Osteoblast (primary cell): Measurements from ENCODE around the gene EYS. TPM values are rescaled to one million over a fixed set of nuclear protein-coding genes. Genes with fewer than 3 reads are reported as not detected.

Experiments used
- DNase-seq: peaks from one replicate; pipeline ENCODE4 v3.0.0; 2011; ENCODE audit warnings: low spot score, mixed read lengths; ENCODE audit not compliant: insufficient read length; ENCODE audit errors: missing footprints
- H2AFZ ChIP-seq: 2 replicates; pipeline ENCODE4 v1.6.0; 2011; ENCODE audit warnings: mild to moderate bottlenecking, low read length
- H3K27ac ChIP-seq: 2 replicates; pipeline ENCODE4 v1.5.1; 2011; ENCODE audit warnings: mild to moderate bottlenecking, low read depth, low read length, moderate library complexity
- H3K27me3 ChIP-seq: 2 replicates; pipeline ENCODE4 v1.6.0; 2012; ENCODE audit warnings: mild to moderate bottlenecking, control low read depth, inconsistent platforms, low read length, moderate library complexity; ENCODE audit not compliant: insufficient read depth
- H3K36me3 ChIP-seq: 2 replicates; pipeline ENCODE4 v1.5.1; 2011; ENCODE audit warnings: mild to moderate bottlenecking, low read length, control low read depth, moderate library complexity; ENCODE audit not compliant: insufficient read depth
- H3K4me1 ChIP-seq: 2 replicates; pipeline ENCODE4 v1.5.1; 2011; ENCODE audit warnings: mild to moderate bottlenecking, low read length, control low read depth, moderate library complexity; ENCODE audit not compliant: insufficient read depth
- H3K4me2 ChIP-seq: 2 replicates; pipeline ENCODE4 v1.6.0; 2011; ENCODE audit warnings: mild to moderate bottlenecking, low read length; ENCODE audit not compliant: insufficient read depth
- H3K4me3 ChIP-seq: fragments of 200-600 bp; sonication (generic); 3 replicates; pipeline ENCODE4 v1.5.1; 2012; ENCODE audit warnings: mild to moderate bottlenecking, low read length, inconsistent platforms; ENCODE audit not compliant: insufficient read depth
- H3K79me2 ChIP-seq: 2 replicates; pipeline ENCODE4 v1.6.0; 2012; ENCODE audit warnings: mild to moderate bottlenecking, low read length, control low read depth, inconsistent platforms; ENCODE audit not compliant: insufficient read depth
- H3K9me3 ChIP-seq: 2 replicates; pipeline ENCODE4 v1.5.1; 2011; ENCODE audit warnings: low read depth, low read length, control low read depth
- H4K20me1 ChIP-seq: 2 replicates; pipeline ENCODE4 v1.6.0; 2012; ENCODE audit warnings: mild to moderate bottlenecking, low read length, control low read depth; ENCODE audit not compliant: insufficient read depth
- total RNA-seq: library from RNA; depleted of rRNA; stranded (reverse); fragments of >200 nt; gene quantifications from 2 replicates; pipeline ENCODE4 v1.2.3, GENCODE V29; 2012
- TF ChIP-seq, protein P1 (sequence below): IDR thresholded peaks from 2 replicates; pipeline ENCODE4 v1.5.1; 2011; ENCODE audit warnings: mild to moderate bottlenecking, low read depth, low read length, moderate library complexity; ENCODE audit errors: extremely low read depth

The EYS gene
- total RNA-seq, 1 donor: under 0.01 TPM

DNA sequence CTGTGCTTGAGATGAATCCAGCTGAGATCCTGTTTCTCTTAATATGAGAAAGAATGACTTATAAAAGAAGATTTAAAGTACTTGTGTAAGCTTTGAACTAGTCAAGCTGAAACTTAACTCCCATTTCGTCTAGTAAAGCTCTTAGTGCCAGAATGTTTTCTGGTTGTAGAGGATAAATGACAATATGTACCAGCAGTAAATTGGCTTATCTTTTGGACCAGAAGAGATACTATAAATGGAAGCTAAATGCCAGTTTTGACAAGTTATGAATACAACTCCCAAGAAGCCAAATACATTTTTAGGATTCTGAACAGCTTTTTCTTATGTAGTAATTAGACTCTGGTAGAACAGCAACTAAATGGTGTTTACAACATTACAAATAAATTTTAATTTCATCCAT lies 608.7 kb downstream of the EYS start:
- Histone ChIP-seq H3K79me2 (no peaks in the 10 kb centered on the region), H3K27me3 (no peaks in the 10 kb centered on the region), H3K4me1 (no peaks in the 10 kb centered on the region), H3K4me3 (no peak overlapping the region), H2AFZ (no peak overlapping the region), H3K9me3 (no peaks in the 10 kb centered on the region), H3K36me3 (no peaks in the 10 kb centered on the region), H3K27ac (no peak overlapping the region), H4K20me1 (no peaks in the 10 kb centered on the region), H3K4me2 (no peak overlapping the region)
- DNase-seq: no peak
- TF ChIP-seq, protein P1, sequence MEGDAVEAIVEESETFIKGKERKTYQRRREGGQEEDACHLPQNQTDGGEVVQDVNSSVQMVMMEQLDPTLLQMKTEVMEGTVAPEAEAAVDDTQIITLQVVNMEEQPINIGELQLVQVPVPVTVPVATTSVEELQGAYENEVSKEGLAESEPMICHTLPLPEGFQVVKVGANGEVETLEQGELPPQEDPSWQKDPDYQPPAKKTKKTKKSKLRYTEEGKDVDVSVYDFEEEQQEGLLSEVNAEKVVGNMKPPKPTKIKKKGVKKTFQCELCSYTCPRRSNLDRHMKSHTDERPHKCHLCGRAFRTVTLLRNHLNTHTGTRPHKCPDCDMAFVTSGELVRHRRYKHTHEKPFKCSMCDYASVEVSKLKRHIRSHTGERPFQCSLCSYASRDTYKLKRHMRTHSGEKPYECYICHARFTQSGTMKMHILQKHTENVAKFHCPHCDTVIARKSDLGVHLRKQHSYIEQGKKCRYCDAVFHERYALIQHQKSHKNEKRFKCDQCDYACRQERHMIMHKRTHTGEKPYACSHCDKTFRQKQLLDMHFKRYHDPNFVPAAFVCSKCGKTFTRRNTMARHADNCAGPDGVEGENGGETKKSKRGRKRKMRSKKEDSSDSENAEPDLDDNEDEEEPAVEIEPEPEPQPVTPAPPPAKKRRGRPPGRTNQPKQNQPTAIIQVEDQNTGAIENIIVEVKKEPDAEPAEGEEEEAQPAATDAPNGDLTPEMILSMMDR: no peak

DNA sequence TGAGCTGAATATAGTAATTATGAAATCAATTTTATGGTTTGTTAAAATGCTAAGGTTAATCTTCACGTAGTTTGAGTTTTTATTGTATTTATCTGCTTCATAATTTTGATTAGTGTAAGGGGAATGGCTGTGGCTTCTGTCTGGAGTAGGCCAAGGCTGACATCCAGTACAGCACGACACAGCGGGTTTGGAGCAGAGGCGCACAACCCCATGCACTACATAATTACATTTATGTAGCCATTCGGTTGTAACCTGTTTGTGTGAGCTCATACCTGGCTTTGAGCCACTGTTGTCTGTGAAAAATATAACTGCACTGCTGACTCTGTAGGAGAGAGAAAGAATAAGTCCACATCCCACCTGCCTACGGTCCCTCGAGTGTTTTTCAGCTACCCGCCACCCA lies 615.5 kb downstream of the EYS start:
- no peaks in the 10 kb centered on the region for H3K36me3 ChIP-seq
- DNase-seq: no peak
- H3K9me3 ChIP-seq: no peaks in the 10 kb centered on the region
- H3K79me2 ChIP-seq: no peaks in the 10 kb centered on the region
- H3K4me3 ChIP-seq: no peak overlapping the region
- no peaks in the 10 kb centered on the region for H3K4me1 ChIP-seq
- no peak overlapping the region for H3K27ac ChIP-seq
- H3K27me3 ChIP-seq: no peaks in the 10 kb centered on the region
- no peaks in the 10 kb centered on the region for H4K20me1 ChIP-seq
- no peak overlapping the region for H2AFZ ChIP-seq
- TF ChIP-seq, protein P1: no peak
- H3K4me2 ChIP-seq: no peak overlapping the region

GRCh38 chr6:65088575-65088974 lies 618.5 kb downstream of the EYS start:
- Histone ChIP-seq H3K9me3 (no peaks in the 10 kb centered on the region), H3K79me2 (no peaks in the 10 kb centered on the region), H3K4me2 (no peak overlapping the region), H3K27ac (no peak overlapping the region), H4K20me1 (no peaks in the 10 kb centered on the region), H3K27me3 (no peaks in the 10 kb centered on the region), H3K4me3 (no peak overlapping the region), H3K4me1 (no peaks in the 10 kb centered on the region), H3K36me3 (no peaks in the 10 kb centered on the region), H2AFZ (no peak overlapping the region)
- TF ChIP-seq, protein P1: no peak
- DNase-seq: no peak

- H2AFZ ChIP-seq: no peak overlapping the region
- no peaks in the 10 kb centered on the region for H3K27me3 ChIP-seq
- no peaks in the 10 kb centered on the region for H4K20me1 ChIP-seq
- H3K4me3 ChIP-seq: no peak overlapping the region
- no peak overlapping the region for H3K4me2 ChIP-seq
- H3K79me2 ChIP-seq: no peaks in the 10 kb centered on the region
- no peak overlapping the region for H3K27ac ChIP-seq
- H3K9me3 ChIP-seq: peaks cover 3% of the 10 kb centered on the region
- H3K4me1 ChIP-seq: no peaks in the 10 kb centered on the region
- DNase-seq: no peak
- H3K36me3 ChIP-seq: no peaks in the 10 kb centered on the region
- TF ChIP-seq, protein P1: no peak
Observed at GRCh38 chr6:65081756-65082155, 625.3 kb downstream of the EYS start.
